GM21723 (cell line): Measurements from ENCODE around the gene GET4.
A peak's percentile ranks its signal among the peaks of the same experiment; 100 is the strongest.
"Not testable (repeated sequence)": the region's sequence is repeated elsewhere in the genome, so short reads cannot be mapped to it uniquely, and the experiment has no call there.

Experiments used
- ATAC-seq: cut with Tn5 transposase; IDR thresholded peaks from one replicate; pipeline ENCODE4 v1.9.1; 2021; ENCODE audit warnings: mild to moderate bottlenecking, moderate library complexity; ENCODE audit not compliant: unreplicated experiment

The GET4 gene

GRCh38 chr7:913736-914520, 37.6 kb downstream of the GET4 start:
- ATAC-seq, result no peak

- ATAC-seq, result no peak
Observed at GRCh38 chr7:914521-915194, 38.3 kb downstream of the GET4 start.

GRCh38 chr7:915291-916218, 39.2 kb downstream of the GET4 start:
- no peak for ATAC-seq

GRCh38 chr7:916291-916941, 40.1 kb downstream of the GET4 start:
- no peak for ATAC-seq

- ATAC-seq, result no peak
Observed at GRCh38 chr7:917255-918117, 41.1 kb downstream of the GET4 start.

- ATAC-seq, result no peak
Observed at GRCh38 chr7:918118-918425, 41.7 kb downstream of the GET4 start.

GRCh38 chr7:918441-919113, 42.2 kb downstream of the GET4 start:
- ATAC-seq, result no peak

- ATAC-seq, result no peak
Observed at GRCh38 chr7:919114-919442, 42.7 kb downstream of the GET4 start.

GRCh38 chr7:919924-920341, 43.6 kb downstream of the GET4 start:
- ATAC-seq, result no peak

- ATAC-seq, result no peak
Observed at GRCh38 chr7:920351-921070, 44.2 kb downstream of the GET4 start.

- no peak for ATAC-seq
Observed at GRCh38 chr7:921071-921461, 44.7 kb downstream of the GET4 start.

GRCh38 chr7:921581-922333, 45.4 kb downstream of the GET4 start:
- ATAC-seq, result no peak

GRCh38 chr7:922334-923107, 46.2 kb downstream of the GET4 start:
- ATAC-seq, result peak; percentile 4

- peak; percentile 76 for ATAC-seq
Observed at GRCh38 chr7:923108-924041, 47.0 kb downstream of the GET4 start.

GRCh38 chr7:924042-924441, 47.7 kb downstream of the GET4 start:
- not testable (repeated sequence) for ATAC-seq

- peak; percentile 54 for ATAC-seq
Observed at GRCh38 chr7:924541-925231, 48.3 kb downstream of the GET4 start.
